Neural progenitor cell (in vitro differentiated cells): ENCODE measurements around the gene KSR1. TPM values are rescaled to one million over a fixed set of nuclear protein-coding genes. Genes with fewer than 3 reads are reported as not detected.

Experiments
- DNase-seq: peaks from one replicate; pipeline ENCODE4 v3.0.0-alpha.2; 2016; ENCODE audit warnings: low spot score
- H2AFZ ChIP-seq: fragments of 200-600 bp; sonication (generic); replicated peaks from 2 replicates; pipeline ENCODE4 v1.6.1; 2016; ENCODE audit warnings: antibody characterized with exemption
- H3F3A ChIP-seq: fragments of 200-600 bp; sonication (generic); 2 replicates; pipeline ENCODE4 v1.6.1; 2016; ENCODE audit warnings: antibody characterized with exemption, low read depth
- H3K27ac ChIP-seq: fragments of 200-600 bp; sonication (generic); 2 replicates; pipeline ENCODE4 v1.5.1; 2016; ENCODE audit warnings: mild to moderate bottlenecking
- H3K27me3 ChIP-seq: fragments of 200-600 bp; sonication (generic); 2 replicates; pipeline ENCODE4 v1.6.1; 2016; ENCODE audit warnings: mild to moderate bottlenecking, moderate library complexity
- H3K36me3 ChIP-seq: fragments of 200-600 bp; sonication (generic); 2 replicates; pipeline ENCODE4 v1.5.1; 2016
- H3K4me1 ChIP-seq: fragments of 200-600 bp; sonication (generic); 2 replicates; pipeline ENCODE4 v1.6.1; 2016; ENCODE audit warnings: mixed run types
- H3K4me2 ChIP-seq: fragments of 200-600 bp; sonication (generic); 2 replicates; pipeline ENCODE4 v1.6.1; 2016
- H3K4me3 ChIP-seq: fragments of 200-600 bp; sonication (generic); 2 replicates; pipeline ENCODE4 v1.5.1; 2016
- H3K79me2 ChIP-seq: fragments of 200-600 bp; sonication (generic); 2 replicates; pipeline ENCODE4 v1.6.1; 2016; ENCODE audit warnings: low read depth
- H3K9ac ChIP-seq: fragments of 200-600 bp; sonication (generic); 2 replicates; pipeline ENCODE4 v1.6.1; 2016
- H3K9me3 ChIP-seq: fragments of 200-600 bp; sonication (generic); 2 replicates; pipeline ENCODE4 v1.5.1; 2016; ENCODE audit warnings: low read depth
- H4K20me1 ChIP-seq: fragments of 200-600 bp; sonication (generic); 2 replicates; pipeline ENCODE4 v1.6.1; 2016; ENCODE audit warnings: low read depth
- H3K27ac Mint-ChIP-seq: 3 replicates; pipeline ENCODE4 v1.8.0; 2021; ENCODE audit warnings: mixed read lengths
- H3K27me3 Mint-ChIP-seq: 2 replicates; pipeline ENCODE4 v1.8.0; 2022; ENCODE audit warnings: low read depth, mild to moderate bottlenecking, inconsistent platforms, moderate library complexity, mixed read lengths; ENCODE audit not compliant: insufficient read depth
- H3K36me3 Mint-ChIP-seq: 3 replicates; pipeline ENCODE4 v1.8.0; 2021; ENCODE audit warnings: mixed read lengths
- H3K4me1 Mint-ChIP-seq: 3 replicates; pipeline ENCODE4 v1.8.0; 2021; ENCODE audit warnings: mixed read lengths
- H3K4me3 Mint-ChIP-seq: 3 replicates; pipeline ENCODE4 v1.8.0; 2021; ENCODE audit warnings: mild to moderate bottlenecking, moderate library complexity, mixed read lengths
- H3K9me3 Mint-ChIP-seq: 3 replicates; pipeline ENCODE4 v1.8.0; 2020; ENCODE audit warnings: mixed read lengths
- CTCF ChIP-seq: fragments of 200-600 bp; sonication (generic); IDR thresholded peaks from 2 replicates; pipeline ENCODE4 v1.5.1; 2017; ENCODE audit warnings: antibody characterized with exemption, mild to moderate bottlenecking
- EZH2 ChIP-seq: fragments of 200-600 bp; sonication (generic); IDR thresholded peaks from 2 replicates; pipeline ENCODE4 v1.6.1; 2017; ENCODE audit warnings: antibody characterized with exemption, mild to moderate bottlenecking, moderate library complexity
- EZH2phosphoT487 ChIP-seq: fragments of 200-600 bp; sonication (generic); IDR thresholded peaks from 2 replicates; pipeline ENCODE4 v1.6.1; 2017; ENCODE audit warnings: antibody characterized with exemption
- total RNA-seq: library from RNA; depleted of rRNA; stranded (reverse); fragments of >200 nt; gene quantifications from 2 replicates; pipeline ENCODE4 v1.2.3, GENCODE V29; 2015; ENCODE audit warnings: low replicate concordance

The KSR1 gene
- total RNA-seq, 1 donor from 2014 or later = 16.4 TPM

GRCh38 chr17:27531469-27531961 is 75.3 kb downstream of the KSR1 start:
- Histone ChIP-seq H3K36me3 (no peaks in the 10 kb centered on the region), H3K27ac (no peak overlapping the region), H3K9me3 (no peaks in the 10 kb centered on the region), H3K4me3 (no peak overlapping the region), H2AFZ (no peak overlapping the region), H3K9ac (no peak overlapping the region), H3K79me2 (peaks cover 57% of the 10 kb centered on the region), H3K4me2 (no peak overlapping the region), H3F3A (peaks cover 4% of the 10 kb centered on the region), H3K27me3 (no peaks in the 10 kb centered on the region), H4K20me1 (peaks cover 55% of the 10 kb centered on the region), H3K4me1 (peaks cover 28% of the 10 kb centered on the region)
- DNase-seq = no peak
- Mint-ChIP-seq H3K4me3 (no peak overlapping the region), H3K4me1 (peaks cover 31% of the 10 kb centered on the region), H3K27me3 (peaks cover 5% of the 10 kb centered on the region), H3K36me3 (no peaks in the 10 kb centered on the region), H3K9me3 (no peaks in the 10 kb centered on the region), H3K27ac (no peak overlapping the region)
- TF ChIP-seq EZH2 (no peak), EZH2phosphoT487 (no peak), CTCF (no peak)

- no peaks in the 10 kb centered on the region for H3K9me3 Mint-ChIP-seq
- Histone ChIP-seq H3K9me3 (no peaks in the 10 kb centered on the region), H4K20me1 (peaks cover 48% of the 10 kb centered on the region), H3K79me2 (peaks cover 49% of the 10 kb centered on the region), H3K36me3 (no peaks in the 10 kb centered on the region), H3K9ac (no peak overlapping the region), H3F3A (no peaks in the 10 kb centered on the region), H3K4me1 (peaks cover 22% of the 10 kb centered on the region), H3K4me3 (no peak overlapping the region), H3K27me3 (no peaks in the 10 kb centered on the region), H3K27ac (no peak overlapping the region), H3K4me2 (no peak overlapping the region), H2AFZ (no peak overlapping the region)
- peak overlapping the region; percentile 3 for H3K27ac Mint-ChIP-seq
- no peak overlapping the region for H3K4me3 Mint-ChIP-seq
- peaks cover 23% of the 10 kb centered on the region for H3K4me1 Mint-ChIP-seq
- no peaks in the 10 kb centered on the region for H3K36me3 Mint-ChIP-seq
- TF ChIP-seq EZH2 = no peak
- TF ChIP-seq CTCF = no peak
- no peak for TF ChIP-seq EZH2phosphoT487
- peaks cover 4% of the 10 kb centered on the region for H3K27me3 Mint-ChIP-seq
- DNase-seq = no peak
Measured at GRCh38 chr17:27532269-27533263, 76.3 kb downstream of the KSR1 start.

GRCh38 chr17:27533874-27534815 is 77.9 kb downstream of the KSR1 start:
- peaks cover 21% of the 10 kb centered on the region for H3K4me1 Mint-ChIP-seq
- Histone ChIP-seq H4K20me1 (peaks cover 56% of the 10 kb centered on the region), H3K9ac (no peak overlapping the region), H3K27ac (no peak overlapping the region), H3K36me3 (no peaks in the 10 kb centered on the region), H3K4me3 (no peak overlapping the region), H3K4me2 (no peak overlapping the region), H3K27me3 (no peaks in the 10 kb centered on the region), H3K9me3 (no peaks in the 10 kb centered on the region), H2AFZ (no peak overlapping the region), H3K79me2 (peaks cover 42% of the 10 kb centered on the region), H3F3A (no peaks in the 10 kb centered on the region), H3K4me1 (peaks cover 21% of the 10 kb centered on the region)
- H3K27me3 Mint-ChIP-seq = no peaks in the 10 kb centered on the region
- peak; percentile 25 for TF ChIP-seq CTCF
- TF ChIP-seq EZH2 = no peak
- no peaks in the 10 kb centered on the region for H3K9me3 Mint-ChIP-seq
- peak; percentile 54 for DNase-seq
- H3K27ac Mint-ChIP-seq = no peak overlapping the region
- no peaks in the 10 kb centered on the region for H3K36me3 Mint-ChIP-seq
- H3K4me3 Mint-ChIP-seq = no peak overlapping the region
